Stomach (tissue), 9 donors: Measurements from ENCODE around the gene UBALD1. TPM values are rescaled to one million over a fixed set of nuclear protein-coding genes. Genes with fewer than 3 reads are reported as not detected.
A peak's percentile ranks its signal among the peaks of the same experiment; 100 is the strongest.
"Not testable (repeated sequence)": the region's sequence is repeated elsewhere in the genome, so short reads cannot be mapped to it uniquely, and the experiment has no call there.

ENCODE experiments used
- DNase-seq, 2 donors: peaks; one replicate each; pipeline versions ENCODE4 v3.0.0 to v3.0.0-alpha.2; 2013 to 2019
- H3K27ac ChIP-seq, 5 donors: fragments of 200-600 bp in 4 of 5; sonication (generic) in 4 of 5; one replicate each; pipeline ENCODE4 v1.5.1; 2013 to 2019; ENCODE audit warnings: mild to moderate bottlenecking in 1 of 5, moderate library complexity in 1 of 5
- H3K27me3 ChIP-seq, 3 donors: fragments of 200-600 bp; sonication (generic); one replicate each; pipeline ENCODE4 v1.5.1; 2017 to 2019; ENCODE audit warnings: mixed run types in 1 of 3
- H3K36me3 ChIP-seq, 4 donors: fragments of 200-600 bp; sonication (generic); 1 replicate in 3 of 4; 2 replicates in 1 of 4; pipeline ENCODE4 v1.5.1; 2016 to 2019
- H3K4me1 ChIP-seq, 4 donors: fragments of 200-600 bp; sonication (generic); one replicate each; pipeline ENCODE4 v1.5.1; 2016 to 2019
- H3K4me3 ChIP-seq, 4 donors: fragments of 200-600 bp; sonication (generic) in 3 of 4; one replicate each; pipeline ENCODE4 v1.5.1; 2016 to 2019; ENCODE audit warnings: mild to moderate bottlenecking in 1 of 4
- H3K9me3 ChIP-seq, 4 donors: fragments of 200-600 bp; sonication (generic); one replicate each; pipeline ENCODE4 v1.5.1; 2016 to 2019
- CTCF ChIP-seq, 7 experiments: fragments of 450-650 bp in 4 of 7; fragments of 200-600 bp in 3 of 7; sonication (generic) in 3 of 7; IDR thresholded peaks; one replicate each; pipeline ENCODE4 v1.5.1; 2016 to 2019; ENCODE audit warnings: antibody characterized with exemption in 7 of 7, control low read depth in 2 of 7, mild to moderate bottlenecking in 1 of 7
- EP300 ChIP-seq: sonication (generic); formaldehyde crosslinking; IDR thresholded peaks from one replicate; pipeline ENCODE4 v1.6.1; 2017; ENCODE audit warnings: antibody characterized with exemption
- POLR2A ChIP-seq, 4 donors: fragments of 450-650 bp; IDR thresholded peaks; one replicate each; pipeline ENCODE4 v1.6.1; 2016; ENCODE audit warnings: antibody characterized with exemption in 4 of 4, control low read depth in 2 of 4, mild to moderate bottlenecking in 1 of 4, moderate library complexity in 1 of 4
- POLR2AphosphoS5 ChIP-seq, 3 donors: sonication (generic); formaldehyde crosslinking; IDR thresholded peaks; one replicate each; pipeline ENCODE4 v1.6.1; 2016; ENCODE audit warnings: antibody characterized with exemption in 3 of 3
- WGBS, 5 donors: extraction: QIAGEN DNeasy Blood & Tissue Kit in 3 of 5; methylation state at CpG; one replicate each; pipeline versions ENCODE4 v1.1.5 to v1.1.7; 2013 to 2018; 5-methylcytosine and 5-hydroxymethylcytosine counted together
- intact Hi-C: fragments of 100-400 bp; cut with DNase I; formaldehyde crosslinking; loops from one replicate; pipeline ENCODE4 v1.15.1; 2023; ENCODE audit warnings: low total_unique reads
- polyA plus RNA-seq, 3 donors: library from polyadenylated mRNA; stranded (reverse); fragments of 200-250 nt; gene quantifications; one replicate each; pipeline ENCODE4 v1.2.3, GENCODE V29; 2013
- total RNA-seq, 5 donors: library from RNA; depleted of rRNA; stranded (reverse); fragments of >200 nt; gene quantifications; one replicate each; pipeline versions ENCODE4 v1.1.0 to v1.2.3, GENCODE V29; 2014 to 2016
- donor health status: healthy with polysubstance abuse.
- donor health status: Bipolar disorder and iron deficiency.
- donor health status: healthy.

UBALD1 gene
- total and polyA plus RNA-seq, 8 donors, result 0.58 to 77.2 (median 24.1) TPM

GRCh38 chr16:4650443-4651074 lies 35.9 kb upstream of the UBALD1 start:
- peaks cover 35 to 61% (median 55%) of the 10 kb centered on the region in 4 donors for H3K4me1 ChIP-seq
- intact Hi-C loops, H3K27me3 ChIP-seq, H3K4me3 ChIP-seq, H3K9me3 ChIP-seq: not testable (repeated sequence)
- TF ChIP-seq POLR2AphosphoS5 (IDR thresholded peaks at IDR 0.05) (peak in 1 of 3 donors; percentile 63), CTCF (IDR thresholded peaks at IDR 0.05) (peak in 5 of 7 experiments; percentile 47 to 67 (median 48))
- H3K36me3 ChIP-seq, result peaks cover 23 to 87% (median 66%) of the 10 kb centered on the region in 4 donors
- DNase-seq, result peak; percentile 71 to 84
- WGBS, 5 donors, result 65 to 78% (median 68%) methylated on average over 14 to 15 of the region's 15 CpGs
- H3K27ac ChIP-seq, result peak overlapping the region in 2 of 5 donors; percentile 24 to 27

- intact Hi-C loops, result no loop called here
- no peak overlapping the region for H3K4me3 ChIP-seq
- peak overlapping the region in 2 of 5 donors; percentile 24 to 27 for H3K27ac ChIP-seq
- TF ChIP-seq POLR2AphosphoS5 (IDR thresholded peaks at IDR 0.05), result no peak
- no peak for TF ChIP-seq EP300
- TF ChIP-seq CTCF (IDR thresholded peaks at IDR 0.05), result no peak
- TF ChIP-seq POLR2A (IDR thresholded peaks at IDR 0.05), result no peak
- peaks cover 18 to 85% (median 62%) of the 10 kb centered on the region in 4 donors for H3K36me3 ChIP-seq
- H3K9me3 ChIP-seq, result no peaks in the 10 kb centered on the region
- no peak for DNase-seq
- H3K27me3 ChIP-seq, result no peaks in the 10 kb centered on the region
- WGBS, 5 donors, result 83 to 88% (median 87%) methylated on average over 25 of the region's 25 CpGs
- H3K4me1 ChIP-seq, result peaks cover 28 to 54% (median 49%) of the 10 kb centered on the region in 4 donors
These were observed 35.2 kb upstream of the UBALD1 start for GRCh38 chr16:4649744-4650442.

- WGBS, 5 donors, result 89 to 95% (median 91%) methylated on average over 11 to 13 of the region's 13 CpGs
- H3K27ac ChIP-seq, result no peak overlapping the region
- peaks cover 18 to 82% (median 53%) of the 10 kb centered on the region in 4 donors for H3K36me3 ChIP-seq
These were observed 34.2 kb upstream of the UBALD1 start for GRCh38 chr16:4648917-4649316.

GRCh38 chr16:4647644-4647980 lies 32.9 kb upstream of the UBALD1 start:
- DNase-seq, result no peak
- 95 to 98% (median 96%) methylated on average over 8 of the region's 8 CpGs for WGBS, 5 donors
- TF ChIP-seq POLR2A (IDR thresholded peaks at IDR 0.05), result no peak
- Histone ChIP-seq H3K4me1 (peaks cover 9 to 37% (median 32%) of the 10 kb centered on the region in 4 donors), H3K27me3 (no peaks in the 10 kb centered on the region), H3K9me3 (no peaks in the 10 kb centered on the region), H3K27ac (no peak overlapping the region), H3K36me3 (peaks cover 11 to 72% (median 40%) of the 10 kb centered on the region in 4 donors), H3K4me3 (no peak overlapping the region)
- intact Hi-C loops, result no loop called here

More at GRCh38 chr16:4648917-4649316, 34.2 kb upstream of the UBALD1 start:
- TF ChIP-seq POLR2AphosphoS5 (IDR thresholded peaks at IDR 0.05), result no peak
- TF ChIP-seq CTCF (IDR thresholded peaks at IDR 0.05), result no peak
- TF ChIP-seq POLR2A (IDR thresholded peaks at IDR 0.05), result no peak
- TF ChIP-seq EP300, result no peak
- H3K4me1 ChIP-seq, result peaks cover 22 to 48% (median 40%) of the 10 kb centered on the region in 4 donors
- no peaks in the 10 kb centered on the region for H3K27me3 ChIP-seq
- no peak for DNase-seq
- H3K4me3 ChIP-seq, result no peak overlapping the region
- H3K9me3 ChIP-seq, result no peaks in the 10 kb centered on the region
- intact Hi-C loops, result no loop called here
